Calu3 (cell line): ENCODE data around the gene OR3A1. TPM values are rescaled to one million over a fixed set of nuclear protein-coding genes. Genes with fewer than 3 reads are reported as not detected.
"Not testable (repeated sequence)": the region's sequence is repeated elsewhere in the genome, so short reads cannot be mapped to it uniquely, and the experiment has no call there.

ENCODE experiments used
- BruUV-seq: library from RNA; stranded (reverse); fragments of 400-500 nt; replicated peaks from 2 replicates; lab custom pipeline; 2021; lab: Mats Ljungman, UMichigan
- CTCF ChIA-PET: fragments of 300-600 bp; sonication (Branson Sonifier 250); formaldehyde crosslinking; loops from one replicate; lab custom pipeline; 2022; ENCODE audit warnings: antibody characterized with exemption; lab: Charles Lee
- DNase-seq: peaks from one replicate; pipeline ENCODE4 v3.0.0; 2022
- H3K27ac Mint-ChIP-seq: one replicate; pipeline ENCODE4 v1.8.0; 2022; ENCODE audit warnings: mixed read lengths; ENCODE audit not compliant: unreplicated experiment
- H3K27me3 Mint-ChIP-seq: one replicate; pipeline ENCODE4 v1.8.0; 2022; ENCODE audit warnings: mixed read lengths; ENCODE audit not compliant: unreplicated experiment
- H3K36me3 Mint-ChIP-seq: one replicate; pipeline ENCODE4 v1.8.0; 2022; ENCODE audit warnings: mild to moderate bottlenecking, moderate library complexity, mixed read lengths; ENCODE audit not compliant: insufficient read depth, unreplicated experiment
- H3K4me1 Mint-ChIP-seq: one replicate; pipeline ENCODE4 v1.8.0; 2022; ENCODE audit warnings: mild to moderate bottlenecking, low read depth, mixed read lengths; ENCODE audit not compliant: unreplicated experiment
- H3K4me3 Mint-ChIP-seq: one replicate; pipeline ENCODE4 v1.8.0; 2022; ENCODE audit warnings: mild to moderate bottlenecking, low read depth, moderate library complexity, mixed read lengths; ENCODE audit not compliant: unreplicated experiment
- H3K9me3 Mint-ChIP-seq: one replicate; pipeline ENCODE4 v1.8.0; 2022; ENCODE audit warnings: low read depth, mixed read lengths; ENCODE audit not compliant: unreplicated experiment
- intact Hi-C: fragments of 100-400 bp; cut with micrococcal nuclease; formaldehyde crosslinking; loops from one replicate; pipeline ENCODE4 v1.10.0; 2022; ENCODE audit not compliant: unreplicated experiment
- total RNA-seq: library from RNA; stranded (reverse); gene quantifications from 2 replicates; pipeline ENCODE4 v1.2.3, GENCODE V29; 2022
- TF ChIP-seq, protein P1 (sequence below): fragments of 200-600 bp; IDR thresholded peaks from one replicate; pipeline ENCODE4 v1.8.0; 2022; ENCODE audit warnings: antibody characterized with exemption; ENCODE audit not compliant: unreplicated experiment

Gene OR3A1
- total RNA-seq, 1 experiment from 2014 or later, result not detected

DNA sequence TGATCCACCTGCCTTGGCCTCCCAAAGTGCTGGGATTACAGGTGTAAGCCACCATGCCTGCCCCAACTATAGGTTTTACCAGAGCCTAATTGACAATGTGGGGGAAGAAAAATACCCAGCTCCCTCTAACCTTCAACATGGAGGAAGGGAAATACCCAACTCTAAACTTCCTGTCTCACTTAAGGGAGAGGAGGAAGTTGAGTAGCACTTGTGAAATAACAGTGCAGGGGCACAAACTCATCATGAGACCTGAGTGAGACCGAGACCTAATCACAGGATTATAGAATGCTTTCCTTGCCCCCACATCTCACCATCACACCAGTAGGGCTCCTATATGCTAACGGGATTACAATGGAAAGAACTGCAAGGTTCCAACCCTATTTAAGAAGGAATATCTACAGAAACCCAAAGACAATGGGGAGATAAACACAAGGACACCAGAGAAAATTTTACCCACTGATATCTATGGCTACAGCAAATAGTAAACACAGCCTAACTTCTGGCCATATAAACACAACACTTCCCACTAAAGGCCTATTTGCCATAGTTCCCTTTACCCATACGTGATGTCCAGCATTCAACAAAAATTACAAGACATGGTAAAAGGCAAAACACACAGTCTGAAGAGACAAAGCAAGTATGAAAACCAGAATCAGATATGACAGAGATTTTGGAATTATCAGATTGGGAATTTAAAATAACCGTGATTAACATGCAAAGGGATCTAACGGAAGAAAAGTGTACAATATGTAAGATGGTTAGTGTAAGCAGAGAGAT is 26.9 kb downstream of the OR3A1 start:
- Mint-ChIP-seq H3K4me3 (no peak overlapping the region), H3K4me1 (no peaks in the 10 kb centered on the region), H3K9me3 (peaks cover 6% of the 10 kb centered on the region), H3K36me3 (no peaks in the 10 kb centered on the region), H3K27ac (no peak overlapping the region), H3K27me3 (peaks cover 11% of the 10 kb centered on the region)
- CTCF ChIA-PET, result no interaction called here
- TF ChIP-seq, protein P1, sequence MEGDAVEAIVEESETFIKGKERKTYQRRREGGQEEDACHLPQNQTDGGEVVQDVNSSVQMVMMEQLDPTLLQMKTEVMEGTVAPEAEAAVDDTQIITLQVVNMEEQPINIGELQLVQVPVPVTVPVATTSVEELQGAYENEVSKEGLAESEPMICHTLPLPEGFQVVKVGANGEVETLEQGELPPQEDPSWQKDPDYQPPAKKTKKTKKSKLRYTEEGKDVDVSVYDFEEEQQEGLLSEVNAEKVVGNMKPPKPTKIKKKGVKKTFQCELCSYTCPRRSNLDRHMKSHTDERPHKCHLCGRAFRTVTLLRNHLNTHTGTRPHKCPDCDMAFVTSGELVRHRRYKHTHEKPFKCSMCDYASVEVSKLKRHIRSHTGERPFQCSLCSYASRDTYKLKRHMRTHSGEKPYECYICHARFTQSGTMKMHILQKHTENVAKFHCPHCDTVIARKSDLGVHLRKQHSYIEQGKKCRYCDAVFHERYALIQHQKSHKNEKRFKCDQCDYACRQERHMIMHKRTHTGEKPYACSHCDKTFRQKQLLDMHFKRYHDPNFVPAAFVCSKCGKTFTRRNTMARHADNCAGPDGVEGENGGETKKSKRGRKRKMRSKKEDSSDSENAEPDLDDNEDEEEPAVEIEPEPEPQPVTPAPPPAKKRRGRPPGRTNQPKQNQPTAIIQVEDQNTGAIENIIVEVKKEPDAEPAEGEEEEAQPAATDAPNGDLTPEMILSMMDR, result no peak
- no peak for DNase-seq
- no TSS peak for BruUV-seq
- intact Hi-C loops, result no loop called here

DNA sequence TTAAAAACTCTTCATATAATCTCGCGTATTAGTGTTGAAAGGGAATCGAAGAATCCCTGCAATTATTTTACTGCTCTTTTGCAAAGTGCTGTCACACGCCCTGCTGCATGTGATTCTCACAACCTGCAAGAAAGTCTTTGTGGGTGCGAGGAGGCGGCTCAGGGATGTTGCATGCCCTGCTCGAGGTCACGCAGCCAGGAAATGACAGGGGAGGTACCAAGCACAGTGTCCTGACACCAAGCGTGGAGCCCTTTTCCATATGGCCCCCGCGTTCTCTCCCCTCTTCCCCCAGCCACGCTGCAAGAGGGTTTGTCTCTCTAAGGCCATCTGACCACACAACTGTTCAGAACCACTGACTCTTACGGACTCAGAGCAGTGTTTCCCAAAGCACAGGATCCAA is 37.6 kb downstream of the OR3A1 start:
- TF ChIP-seq, protein P1, result no peak
- CTCF ChIA-PET, result no interaction called here
- no peak for DNase-seq
- H3K36me3 Mint-ChIP-seq, result no peaks in the 10 kb centered on the region
- no peak overlapping the region for H3K4me3 Mint-ChIP-seq
- no peak overlapping the region for H3K27ac Mint-ChIP-seq
- intact Hi-C loops, result no loop called here
- BruUV-seq, result no TSS peak
- no peaks in the 10 kb centered on the region for H3K9me3 Mint-ChIP-seq
- H3K27me3 Mint-ChIP-seq, result peaks cover 64% of the 10 kb centered on the region
- no peaks in the 10 kb centered on the region for H3K4me1 Mint-ChIP-seq

DNA sequence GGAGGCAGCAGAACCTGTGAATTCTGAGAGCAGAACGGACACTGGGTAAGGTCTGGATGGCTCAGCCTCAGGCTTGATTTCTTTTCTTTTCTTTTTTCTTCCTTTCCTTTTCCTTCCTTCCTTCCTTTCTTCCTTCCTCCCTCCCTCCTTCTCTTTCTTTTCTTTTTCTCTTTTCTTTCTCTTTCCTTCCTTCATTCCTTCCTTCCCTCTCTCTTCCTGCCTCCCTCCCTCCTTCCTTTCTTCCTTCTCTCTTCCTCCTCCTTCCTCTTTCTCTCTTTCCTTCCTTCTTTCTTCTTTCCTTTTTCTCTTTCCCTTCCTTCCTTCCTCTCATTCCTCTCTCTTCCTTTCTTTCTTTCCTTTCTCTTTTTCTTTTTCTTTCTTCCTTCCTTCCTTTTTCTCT is 38.0 kb downstream of the OR3A1 start:
- DNase-seq, result no peak
- H3K27me3 Mint-ChIP-seq, result peaks cover 64% of the 10 kb centered on the region
- no peaks in the 10 kb centered on the region for H3K36me3 Mint-ChIP-seq
- H3K4me3 Mint-ChIP-seq, result no peak overlapping the region
- no peaks in the 10 kb centered on the region for H3K9me3 Mint-ChIP-seq
- CTCF ChIA-PET, result no interaction called here
- intact Hi-C loops, result no loop called here
- TF ChIP-seq, protein P1, result no peak
- no peak overlapping the region for H3K27ac Mint-ChIP-seq
- H3K4me1 Mint-ChIP-seq, result no peaks in the 10 kb centered on the region
- BruUV-seq, result no TSS peak

DNA sequence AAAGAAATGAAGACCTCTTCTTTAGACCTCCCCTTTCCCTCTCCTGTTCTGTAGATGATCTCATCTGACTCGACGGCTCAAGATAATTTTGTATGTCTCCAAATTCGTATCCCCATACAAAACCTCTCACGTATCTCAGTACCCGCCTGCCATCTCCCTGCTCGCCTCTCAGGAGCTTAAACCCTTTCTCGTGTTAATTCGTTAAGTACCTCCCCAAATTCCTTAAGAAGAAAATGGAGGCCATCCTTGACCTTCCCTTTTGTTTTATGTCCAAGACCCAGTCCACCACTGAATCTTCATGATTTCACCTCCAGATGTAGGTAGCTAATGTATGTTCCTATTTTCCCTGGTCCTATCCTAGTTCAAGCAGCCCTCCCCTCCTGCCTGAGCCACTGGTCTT is 41.6 kb downstream of the OR3A1 start:
- no peak for DNase-seq
- CTCF ChIA-PET, result no interaction called here
- BruUV-seq, result no TSS peak
- no peaks in the 10 kb centered on the region for H3K4me1 Mint-ChIP-seq
- no peak overlapping the region for H3K27ac Mint-ChIP-seq
- intact Hi-C loops, result no loop called here
- H3K36me3 Mint-ChIP-seq, result no peaks in the 10 kb centered on the region
- H3K27me3 Mint-ChIP-seq, result peaks cover 54% of the 10 kb centered on the region
- H3K9me3 Mint-ChIP-seq, result no peaks in the 10 kb centered on the region
- no peak overlapping the region for H3K4me3 Mint-ChIP-seq
- TF ChIP-seq, protein P1, result no peak

DNA sequence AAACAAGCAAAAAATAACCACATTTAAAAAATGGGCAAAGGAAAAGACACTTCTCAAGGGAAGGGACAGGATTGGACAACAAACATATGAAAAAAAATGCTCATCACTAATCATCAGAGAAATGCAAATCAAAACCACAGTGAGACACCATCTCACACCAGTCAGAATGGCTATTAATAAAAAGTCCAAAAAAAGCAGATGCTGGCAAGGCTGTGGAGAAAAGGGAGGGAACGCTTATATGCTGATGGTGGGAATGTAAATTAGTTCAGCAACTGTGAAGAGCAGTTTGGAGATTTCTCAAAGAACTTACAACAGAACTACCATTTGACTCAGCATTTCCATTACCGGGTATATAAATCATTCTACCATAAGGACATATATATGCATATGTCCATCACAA is 49.1 kb downstream of the OR3A1 start:
- H3K9me3 Mint-ChIP-seq, H3K4me3 Mint-ChIP-seq, CTCF ChIA-PET, intact Hi-C loops, H3K27me3 Mint-ChIP-seq, H3K36me3 Mint-ChIP-seq, H3K4me1 Mint-ChIP-seq, BruUV-seq, DNase-seq, H3K27ac Mint-ChIP-seq: not testable (repeated sequence)

DNA sequence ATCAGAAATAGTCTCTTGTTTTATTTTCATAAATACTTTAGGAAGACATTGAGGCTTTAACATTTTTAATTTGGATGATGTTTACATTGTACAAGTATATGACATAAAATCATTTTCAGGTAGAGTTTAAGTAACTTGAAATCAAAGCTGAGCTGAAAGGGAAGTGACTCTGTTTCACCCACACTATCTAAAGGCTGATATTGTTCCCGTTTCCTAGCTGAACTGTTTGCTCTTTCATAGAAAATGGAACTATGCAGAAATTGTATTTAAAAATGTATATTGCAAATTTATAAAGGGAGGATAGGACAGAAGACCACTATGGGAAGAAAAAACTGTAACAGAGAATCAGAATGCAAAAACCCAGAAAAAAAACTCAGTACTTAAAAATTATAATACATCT is 53.3 kb downstream of the OR3A1 start:
- not testable (repeated sequence) for H3K36me3 Mint-ChIP-seq, H3K4me1 Mint-ChIP-seq, BruUV-seq

DNA sequence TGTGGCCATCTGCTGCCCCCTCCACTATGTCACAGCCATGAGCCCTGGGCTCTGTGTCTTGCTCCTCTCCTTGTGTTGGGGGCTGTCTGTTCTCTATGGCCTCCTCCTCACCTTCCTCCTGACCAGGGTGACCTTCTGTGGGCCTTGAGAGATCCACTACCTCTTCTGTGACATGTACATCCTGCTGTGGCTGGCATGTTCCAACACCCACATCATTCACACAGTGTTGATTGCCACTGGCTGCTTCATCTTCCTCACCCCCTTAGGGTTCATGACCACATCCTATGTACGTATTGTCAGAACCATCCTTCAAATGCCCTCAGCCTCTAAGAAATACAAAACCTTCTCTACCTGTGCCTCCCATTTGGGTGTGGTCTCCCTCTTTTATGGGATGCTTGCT is 57.1 kb downstream of the OR3A1 start:
- H3K9me3 Mint-ChIP-seq, DNase-seq, BruUV-seq, CTCF ChIA-PET, H3K27me3 Mint-ChIP-seq, H3K27ac Mint-ChIP-seq, intact Hi-C loops, H3K36me3 Mint-ChIP-seq, H3K4me3 Mint-ChIP-seq, H3K4me1 Mint-ChIP-seq: not testable (repeated sequence)

More for the DNA sequence above, 53.3 kb downstream of the OR3A1 start:
- DNase-seq, H3K9me3 Mint-ChIP-seq, H3K27me3 Mint-ChIP-seq, H3K27ac Mint-ChIP-seq, H3K4me3 Mint-ChIP-seq, CTCF ChIA-PET, intact Hi-C loops: not testable (repeated sequence)
